Measurements from ENCODE around the gene SPATA33.

The SPATA33 gene

DNA sequence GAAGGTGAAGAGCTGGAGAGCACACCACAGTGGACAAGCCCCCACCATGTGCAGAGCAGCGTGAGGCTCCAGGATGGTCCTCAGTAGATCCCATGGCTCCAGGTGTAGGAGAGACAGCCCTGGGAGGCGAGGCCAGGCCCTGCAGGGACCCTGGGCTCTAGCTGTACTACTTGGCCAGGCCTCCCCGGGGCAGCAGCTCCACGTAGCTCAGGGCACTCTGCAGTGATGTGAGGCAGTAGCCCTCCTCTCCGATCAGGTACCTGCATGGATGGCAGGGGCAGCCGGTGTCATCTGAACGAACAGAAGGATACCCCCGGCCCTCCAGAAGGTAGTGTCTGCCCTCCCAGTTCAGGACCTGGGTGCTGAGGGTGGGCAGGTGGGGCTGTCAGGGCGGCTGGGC is 50.1 kb downstream of the SPATA33 start:
- TF ChIP-seq, protein P1, sequence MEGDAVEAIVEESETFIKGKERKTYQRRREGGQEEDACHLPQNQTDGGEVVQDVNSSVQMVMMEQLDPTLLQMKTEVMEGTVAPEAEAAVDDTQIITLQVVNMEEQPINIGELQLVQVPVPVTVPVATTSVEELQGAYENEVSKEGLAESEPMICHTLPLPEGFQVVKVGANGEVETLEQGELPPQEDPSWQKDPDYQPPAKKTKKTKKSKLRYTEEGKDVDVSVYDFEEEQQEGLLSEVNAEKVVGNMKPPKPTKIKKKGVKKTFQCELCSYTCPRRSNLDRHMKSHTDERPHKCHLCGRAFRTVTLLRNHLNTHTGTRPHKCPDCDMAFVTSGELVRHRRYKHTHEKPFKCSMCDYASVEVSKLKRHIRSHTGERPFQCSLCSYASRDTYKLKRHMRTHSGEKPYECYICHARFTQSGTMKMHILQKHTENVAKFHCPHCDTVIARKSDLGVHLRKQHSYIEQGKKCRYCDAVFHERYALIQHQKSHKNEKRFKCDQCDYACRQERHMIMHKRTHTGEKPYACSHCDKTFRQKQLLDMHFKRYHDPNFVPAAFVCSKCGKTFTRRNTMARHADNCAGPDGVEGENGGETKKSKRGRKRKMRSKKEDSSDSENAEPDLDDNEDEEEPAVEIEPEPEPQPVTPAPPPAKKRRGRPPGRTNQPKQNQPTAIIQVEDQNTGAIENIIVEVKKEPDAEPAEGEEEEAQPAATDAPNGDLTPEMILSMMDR (IDR thresholded peaks at IDR 0.05; ENCODE audit: low read depth, low read length), result no peak
- no peak for DNase-seq (ENCODE audit: extremely low read depth, low read depth)

DNA sequence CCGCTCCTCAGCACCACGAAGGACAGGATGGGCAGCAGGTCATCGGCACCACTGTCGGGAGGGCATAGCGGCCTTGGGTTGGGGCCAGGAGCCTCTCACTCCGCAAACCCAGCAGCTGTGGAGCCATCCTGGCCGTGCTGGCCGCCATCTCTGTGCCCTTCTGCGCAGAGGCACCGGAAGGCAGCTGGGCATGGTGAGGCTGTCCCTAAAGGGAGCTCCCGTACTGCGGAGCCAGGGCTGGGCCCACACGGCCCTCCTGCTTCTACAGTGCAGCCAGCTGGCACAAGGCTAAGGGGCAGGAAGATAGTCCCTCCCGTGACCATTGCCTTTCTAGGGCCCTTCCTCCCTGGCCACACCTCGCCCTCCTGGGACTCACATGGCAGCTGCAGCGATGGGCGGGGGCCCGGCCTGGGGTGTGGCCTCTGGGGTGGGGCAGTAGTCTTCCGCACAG is 50.9 kb downstream of the SPATA33 start:
- TF ChIP-seq, protein P1 (IDR thresholded peaks at IDR 0.05; ENCODE audit: low read depth, low read length), result no peak
- DNase-seq (ENCODE audit: extremely low read depth, low read depth), result no peak

DNA sequence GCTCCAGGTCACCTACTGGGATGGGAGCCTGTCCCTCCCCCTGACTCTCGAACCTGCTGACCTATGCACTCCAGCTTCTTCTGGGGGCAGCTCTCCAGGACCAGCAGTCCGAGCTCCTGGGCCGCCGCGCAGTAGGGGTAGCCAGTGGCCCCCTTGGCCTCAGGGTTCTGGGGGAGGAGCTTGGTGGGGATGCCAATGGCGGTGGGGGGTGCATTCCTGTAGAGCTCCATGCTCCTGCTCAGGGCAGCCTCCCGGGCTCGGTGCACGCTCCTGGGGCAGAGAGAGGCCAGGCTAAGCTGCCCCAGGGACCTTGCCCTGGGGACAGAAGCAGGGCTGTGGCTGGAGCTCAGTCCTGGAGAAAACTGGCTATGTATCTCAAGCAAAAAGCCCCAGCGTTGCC is 51.5 kb downstream of the SPATA33 start:
- DNase-seq (ENCODE audit: extremely low read depth, low read depth), result no peak
- TF ChIP-seq, protein P1 (IDR thresholded peaks at IDR 0.05; ENCODE audit: low read depth, low read length), result no peak

DNA sequence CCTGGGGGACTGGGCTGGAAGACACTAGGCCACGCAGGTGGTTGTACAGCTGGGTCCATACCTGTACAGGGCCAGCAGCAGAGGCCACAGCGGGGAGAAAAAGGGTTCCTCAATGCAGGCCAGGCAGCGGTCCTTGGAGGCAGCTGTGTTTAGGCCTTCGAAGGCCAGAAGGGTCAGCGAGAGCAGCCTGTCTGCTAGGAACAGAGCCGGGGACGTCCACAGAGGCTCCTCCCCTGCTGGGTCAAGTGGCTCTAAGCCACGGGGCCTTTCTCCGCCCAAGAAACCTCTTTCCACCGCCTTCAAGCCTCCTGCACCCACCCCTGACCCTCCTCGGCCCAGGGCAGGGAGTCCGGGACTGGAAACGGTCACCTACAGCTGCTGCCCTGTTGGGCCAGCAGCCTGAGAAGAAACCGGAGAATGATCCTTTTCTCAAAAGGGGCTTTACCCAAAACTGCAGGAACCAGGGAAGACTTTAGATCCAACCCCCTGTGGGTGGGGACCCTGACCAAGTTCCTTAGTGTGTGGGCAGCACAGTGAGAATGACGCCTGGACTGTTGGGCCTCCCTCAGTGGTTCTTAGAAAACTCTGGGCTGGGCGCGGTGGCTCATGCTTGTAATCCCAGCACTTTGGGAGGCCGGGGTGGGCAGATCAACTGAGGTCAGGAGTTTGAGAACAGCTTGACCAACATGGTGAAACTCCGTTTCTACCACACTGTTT is 52.2 kb downstream of the SPATA33 start:
- TF ChIP-seq, protein P1 (IDR thresholded peaks at IDR 0.05; ENCODE audit: low read depth, low read length), result no peak
- DNase-seq (ENCODE audit: extremely low read depth, low read depth), result no peak

DNA sequence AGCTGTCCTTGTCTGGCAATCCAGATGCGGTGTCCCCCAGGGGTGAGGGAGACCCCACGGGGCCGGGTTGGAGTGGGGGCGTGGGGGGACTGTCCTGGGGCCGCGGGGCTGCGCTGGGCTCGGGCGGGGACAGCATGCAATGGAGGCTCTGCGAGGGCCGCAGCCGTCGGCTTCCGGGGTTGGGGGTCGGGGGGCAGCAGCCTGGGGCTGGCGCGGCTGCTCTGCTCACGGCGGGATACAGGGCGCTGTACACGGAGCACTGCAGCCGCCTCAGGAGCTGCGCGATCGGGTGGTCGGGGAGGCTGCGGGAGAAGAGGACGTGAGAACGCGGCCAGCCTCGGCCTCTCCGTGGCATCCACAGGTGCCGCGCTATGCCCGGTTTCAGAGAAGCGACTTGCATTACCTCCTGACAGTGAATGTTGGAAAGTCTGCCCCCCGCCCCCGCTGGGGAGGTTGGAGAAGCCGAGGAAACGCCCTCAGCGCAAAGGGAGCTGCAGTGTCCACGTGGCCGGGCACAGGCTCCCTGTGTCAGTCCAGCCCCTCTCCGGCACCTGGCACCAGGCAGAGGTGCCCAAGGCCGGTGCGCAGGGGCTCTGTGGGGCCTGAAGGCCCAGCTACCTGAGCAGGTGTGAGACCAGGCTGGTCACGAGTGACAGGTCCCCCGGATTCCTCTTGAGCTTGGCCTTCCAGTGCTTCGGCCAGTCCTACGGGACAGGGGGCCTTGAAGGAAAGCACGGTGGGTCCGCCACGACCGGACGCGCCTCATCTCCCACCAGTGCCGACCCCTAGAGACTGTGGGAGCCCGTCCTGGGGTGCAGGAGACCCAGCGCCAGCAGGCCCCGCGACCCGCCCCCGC is 53.3 kb downstream of the SPATA33 start:
- no peak for DNase-seq (ENCODE audit: extremely low read depth, low read depth)
- TF ChIP-seq, protein P1 (IDR thresholded peaks at IDR 0.05; ENCODE audit: low read depth, low read length), result no peak

DNA sequence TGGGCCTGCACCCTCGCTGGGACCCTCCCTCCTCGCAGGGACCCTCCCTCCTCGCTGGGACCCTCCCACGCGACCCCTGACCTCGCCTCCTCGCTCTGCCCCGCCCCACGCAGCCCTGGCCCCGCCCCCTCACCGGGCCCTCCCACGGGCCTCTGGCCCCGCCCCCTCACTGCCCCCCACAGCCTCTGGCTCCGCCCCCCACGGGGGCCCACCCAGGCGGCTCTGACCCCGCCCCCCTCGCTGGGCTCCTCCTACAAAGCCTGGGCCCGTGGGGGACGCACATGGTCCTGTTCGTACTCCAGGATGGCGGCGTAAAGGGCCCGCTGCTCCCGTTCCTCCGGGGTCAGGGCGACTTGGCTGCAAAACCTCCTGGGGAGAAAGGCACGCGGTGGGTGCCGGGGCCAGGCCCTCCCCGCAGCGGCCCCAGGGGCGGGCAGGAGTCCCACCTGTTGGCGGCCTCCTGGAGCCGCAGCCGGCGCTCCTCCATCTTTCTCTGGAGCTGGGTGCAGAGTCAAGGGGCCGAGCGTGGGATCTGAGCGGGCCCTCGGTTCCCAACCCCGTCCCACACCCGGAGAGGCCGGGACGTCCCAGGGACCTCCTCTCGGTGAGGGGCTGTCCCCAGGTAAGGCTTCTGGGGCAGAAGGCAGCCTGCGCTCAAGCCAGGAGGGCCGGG is 54.1 kb downstream of the SPATA33 start:
- no peak for DNase-seq (ENCODE audit: extremely low read depth, low read depth)
- TF ChIP-seq, protein P1 (IDR thresholded peaks at IDR 0.05; ENCODE audit: low read depth, low read length), result no peak

All from AG09319 (cell line).